ENCODE measurements around the gene GPI. TPM values are rescaled to one million over a fixed set of nuclear protein-coding genes. Genes with fewer than 3 reads are reported as not detected.

Gene GPI
- total RNA-seq, 1 donor from 2014 or later = 228 TPM

DNA sequence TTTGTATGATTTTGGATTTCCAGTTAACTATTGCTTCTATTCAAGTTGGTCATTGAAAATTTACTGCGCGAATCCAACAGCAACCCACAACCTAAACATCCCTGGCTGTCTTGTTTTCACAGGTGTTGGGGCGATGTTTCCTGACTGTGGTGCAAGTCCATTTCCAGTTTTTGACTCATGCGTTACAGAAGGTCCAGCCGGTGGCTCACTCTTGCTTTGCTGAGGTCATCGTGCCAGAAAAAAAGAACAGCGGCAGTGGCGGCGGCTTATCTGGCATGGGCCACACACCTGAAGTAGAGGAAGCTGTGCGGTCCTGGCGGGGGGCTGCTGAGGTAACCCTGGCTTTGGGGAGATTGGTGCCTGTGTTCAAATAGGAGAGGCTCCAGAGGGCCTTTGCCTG lies 45.2 kb upstream of the GPI start:
- DNase-seq (ENCODE audit: low spot score in 2 of 2, unreplicated experiment in 2 of 2) = no peak
- no peaks in the 10 kb centered on the region for H3K9me3 Mint-ChIP-seq
- peaks cover 18% of the 10 kb centered on the region for H3K36me3 Mint-ChIP-seq
- H3K27me3 Mint-ChIP-seq (ENCODE audit: low read depth) = no peaks in the 10 kb centered on the region
- TF ChIP-seq CTCF (IDR thresholded peaks at IDR 0.05; ENCODE audit: unreplicated experiment) = no peak
- H3K4me1 Mint-ChIP-seq = peaks cover 33% of the 10 kb centered on the region
- H3K27ac Mint-ChIP-seq = peak overlapping the region; percentile 94
- no peak overlapping the region for H3K4me3 Mint-ChIP-seq

DNA sequence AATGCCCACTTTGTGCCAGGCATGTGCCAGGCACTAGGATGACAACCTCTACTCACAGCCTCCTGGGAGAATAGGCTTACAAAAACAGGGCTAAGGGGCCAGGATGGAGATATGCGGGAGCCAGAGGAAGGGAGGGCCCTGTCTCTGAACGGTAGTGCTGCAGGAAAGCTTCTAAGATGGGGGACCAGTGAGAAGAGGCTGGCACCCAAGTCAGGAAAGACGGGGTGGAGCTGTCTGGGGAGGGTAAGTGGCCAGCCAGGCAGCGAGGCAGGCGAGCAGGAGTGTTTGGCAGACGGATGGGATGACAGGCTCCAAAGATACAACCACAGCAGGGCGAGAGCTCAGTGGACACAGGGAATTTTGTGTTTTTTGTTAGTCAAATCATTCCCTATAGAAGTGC lies 44.7 kb upstream of the GPI start:
- no peaks in the 10 kb centered on the region for H3K9me3 Mint-ChIP-seq
- no peak for TF ChIP-seq CTCF (IDR thresholded peaks at IDR 0.05; ENCODE audit: unreplicated experiment)
- DNase-seq (ENCODE audit: low spot score in 2 of 2, unreplicated experiment in 2 of 2) = no peak
- peaks cover 34% of the 10 kb centered on the region for H3K4me1 Mint-ChIP-seq
- no peak overlapping the region for H3K4me3 Mint-ChIP-seq
- peak overlapping the region; percentile 94 for H3K27ac Mint-ChIP-seq
- H3K36me3 Mint-ChIP-seq = peaks cover 22% of the 10 kb centered on the region
- H3K27me3 Mint-ChIP-seq (ENCODE audit: low read depth) = no peaks in the 10 kb centered on the region

GRCh38 chr19:34321735-34322134 lies 43.3 kb upstream of the GPI start:
- no peak overlapping the region for H3K4me3 Mint-ChIP-seq
- H3K27ac Mint-ChIP-seq = no peak overlapping the region
- no peaks in the 10 kb centered on the region for H3K27me3 Mint-ChIP-seq (ENCODE audit: low read depth)
- no peak for TF ChIP-seq CTCF (IDR thresholded peaks at IDR 0.05; ENCODE audit: unreplicated experiment)
- H3K36me3 Mint-ChIP-seq = peaks cover 27% of the 10 kb centered on the region
- H3K4me1 Mint-ChIP-seq = peaks cover 45% of the 10 kb centered on the region
- DNase-seq (ENCODE audit: low spot score in 2 of 2, unreplicated experiment in 2 of 2) = no peak
- H3K9me3 Mint-ChIP-seq = no peaks in the 10 kb centered on the region

GRCh38 chr19:34323433-34324204 lies 41.4 kb upstream of the GPI start:
- Mint-ChIP-seq H3K4me3 (no peak overlapping the region), H3K36me3 (peaks cover 38% of the 10 kb centered on the region), H3K27me3 (ENCODE audit: low read depth) (no peaks in the 10 kb centered on the region), H3K4me1 (peaks cover 28% of the 10 kb centered on the region), H3K27ac (peak overlapping the region; percentile 33), H3K9me3 (no peaks in the 10 kb centered on the region)
- TF ChIP-seq CTCF (IDR thresholded peaks at IDR 0.05; ENCODE audit: unreplicated experiment) = no peak
- DNase-seq (ENCODE audit: low spot score in 2 of 2, unreplicated experiment in 2 of 2) = no peak

DNA sequence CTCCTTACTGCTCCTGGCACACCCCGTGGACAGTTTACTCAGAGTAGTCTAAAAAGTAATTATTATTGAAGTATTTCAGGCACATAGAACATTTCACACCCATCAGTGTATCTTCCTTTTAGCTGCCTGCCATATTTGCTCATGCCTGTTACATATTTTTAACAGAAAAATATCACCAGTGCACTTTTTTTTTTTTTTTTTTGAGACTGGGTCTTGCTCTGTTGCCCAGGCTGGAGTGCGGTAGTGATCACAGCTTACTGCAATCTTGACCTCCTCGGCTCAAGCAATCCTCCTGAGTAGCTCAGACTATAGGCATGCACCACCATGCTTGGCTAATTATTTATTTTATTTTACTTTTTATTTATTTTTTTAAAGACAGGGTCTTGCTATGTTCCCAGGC lies 40.7 kb upstream of the GPI start:
- DNase-seq (ENCODE audit: low spot score in 2 of 2, unreplicated experiment in 2 of 2) = no peak
- H3K27me3 Mint-ChIP-seq (ENCODE audit: low read depth) = no peaks in the 10 kb centered on the region
- H3K36me3 Mint-ChIP-seq = peaks cover 41% of the 10 kb centered on the region
- no peaks in the 10 kb centered on the region for H3K9me3 Mint-ChIP-seq
- no peak overlapping the region for H3K4me3 Mint-ChIP-seq
- TF ChIP-seq CTCF (IDR thresholded peaks at IDR 0.05; ENCODE audit: unreplicated experiment) = no peak
- H3K4me1 Mint-ChIP-seq = peaks cover 23% of the 10 kb centered on the region
- peak overlapping the region; percentile 33 for H3K27ac Mint-ChIP-seq

Measured in mesothelial cell of epicardium (in vitro differentiated cells).